Measurements from ENCODE around the gene DNASE1.

DNASE1 gene

DNA sequence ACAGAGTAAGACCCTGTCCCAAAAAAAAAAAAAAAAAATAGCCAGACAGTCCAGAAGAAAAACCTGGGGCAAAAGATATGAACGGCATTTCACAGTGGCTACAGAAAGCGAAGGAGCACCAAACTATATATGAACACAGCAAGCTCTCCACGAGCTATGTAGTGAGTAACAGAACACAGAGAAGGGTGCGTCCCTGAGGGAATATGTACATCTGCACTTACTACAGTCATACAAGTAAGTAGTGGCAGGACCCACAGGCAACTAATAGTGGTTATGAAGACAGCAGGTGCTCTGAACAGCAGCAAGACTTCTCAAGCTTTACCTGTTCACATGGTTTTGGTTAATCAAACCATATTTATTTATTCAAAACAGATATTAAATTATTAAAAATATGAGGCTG is 47.0 kb downstream of the DNASE1 start:
- DNase-seq = no peak

- no peak for DNase-seq
Measured at GRCh38 chr16:3702082-3702481, 47.6 kb downstream of the DNASE1 start.

DNA sequence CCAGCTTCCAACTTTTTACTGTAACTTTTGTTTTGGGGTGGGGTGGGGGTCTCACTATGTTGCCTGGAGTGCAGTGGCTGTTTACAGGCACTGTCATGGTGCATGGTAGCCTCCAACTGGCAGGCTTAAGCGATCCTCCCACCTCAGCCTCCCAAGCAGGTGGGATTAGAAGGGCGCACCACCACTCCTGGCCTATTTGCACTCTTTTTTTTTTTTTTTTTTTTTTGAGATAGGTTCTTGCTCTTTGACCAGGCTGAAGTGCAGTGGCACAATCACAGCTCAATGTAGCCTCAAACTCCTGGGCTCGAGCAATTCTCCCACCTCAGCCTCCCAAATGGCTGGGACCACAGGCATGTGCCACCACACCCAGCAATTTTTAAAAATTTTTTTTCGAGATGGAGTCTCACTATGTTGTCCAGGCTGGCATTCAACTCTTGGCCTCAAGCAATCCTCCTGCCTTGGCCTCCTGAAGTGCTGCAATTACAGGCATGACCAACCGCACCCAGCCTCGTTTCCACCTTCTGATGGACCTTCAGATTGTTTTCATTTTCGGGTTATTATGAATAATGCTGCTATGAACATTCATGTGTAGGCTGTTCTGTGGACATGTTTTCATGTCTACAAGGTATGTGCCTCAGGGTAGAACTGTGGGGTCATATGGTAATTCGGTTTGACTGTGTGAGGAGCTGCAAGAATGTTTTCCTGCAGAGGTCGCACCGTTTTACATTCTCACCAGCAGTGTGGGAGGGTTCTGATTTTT is 51.9 kb downstream of the DNASE1 start:
- no peak for DNase-seq
